Stimulated activated CD8-positive, alpha-beta memory T cell treated with anti-CD3 and anti-CD28 coated beads, Interleukin-4, amount 100 ng/mL, for 48 hours (primary cell): ENCODE data around the gene FAM107A.

Source experiments
- DNase-seq: peaks from one replicate; pipeline ENCODE4 v3.0.0-alpha.2; 2020

FAM107A gene

GRCh38 chr3:58566398-58567250 is 10.6 kb downstream of the FAM107A start:
- no peak for DNase-seq

GRCh38 chr3:58565621-58566397 is 11.4 kb downstream of the FAM107A start:
- no peak for DNase-seq

- no peak for DNase-seq
Observed at GRCh38 chr3:58564456-58565160, 12.6 kb downstream of the FAM107A start.

GRCh38 chr3:58564054-58564453 is 13.1 kb downstream of the FAM107A start:
- DNase-seq: no peak

GRCh38 chr3:58563386-58564035 is 13.7 kb downstream of the FAM107A start:
- no peak for DNase-seq

GRCh38 chr3:58562498-58562897 is 14.7 kb downstream of the FAM107A start:
- no peak for DNase-seq

DNA sequence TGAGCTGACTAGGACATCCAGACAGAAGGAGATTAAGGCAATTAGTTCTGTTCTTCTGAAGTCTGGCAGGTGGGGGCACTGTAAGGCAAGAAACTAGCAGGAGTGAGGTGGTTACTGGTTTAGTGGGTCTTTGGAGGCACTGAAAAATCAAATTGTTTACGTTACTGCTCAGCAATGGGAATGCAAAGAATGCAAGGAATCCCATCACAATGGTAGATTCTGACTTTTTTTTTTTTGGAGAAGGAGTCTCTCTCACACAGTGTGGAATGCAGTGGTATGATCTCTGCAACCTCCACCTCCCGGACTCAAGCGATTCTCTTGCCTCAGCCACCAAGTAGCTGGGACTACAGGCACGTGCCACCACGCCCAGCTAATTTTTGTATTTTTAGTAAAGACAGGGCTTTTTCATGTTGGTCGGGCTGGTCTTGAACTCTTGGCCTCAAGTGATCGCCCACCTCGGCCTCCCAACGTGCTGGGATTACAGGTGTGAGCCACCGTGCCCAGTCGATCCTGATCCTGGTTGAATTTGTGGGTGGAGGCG is 16.4 kb downstream of the FAM107A start:
- DNase-seq: no peak

GRCh38 chr3:58559586-58559985 is 17.6 kb downstream of the FAM107A start:
- no peak for DNase-seq

- no peak for DNase-seq
Observed at GRCh38 chr3:58557491-58557890, 19.7 kb downstream of the FAM107A start.

GRCh38 chr3:58556761-58557221 is 20.4 kb downstream of the FAM107A start:
- no peak for DNase-seq

DNA sequence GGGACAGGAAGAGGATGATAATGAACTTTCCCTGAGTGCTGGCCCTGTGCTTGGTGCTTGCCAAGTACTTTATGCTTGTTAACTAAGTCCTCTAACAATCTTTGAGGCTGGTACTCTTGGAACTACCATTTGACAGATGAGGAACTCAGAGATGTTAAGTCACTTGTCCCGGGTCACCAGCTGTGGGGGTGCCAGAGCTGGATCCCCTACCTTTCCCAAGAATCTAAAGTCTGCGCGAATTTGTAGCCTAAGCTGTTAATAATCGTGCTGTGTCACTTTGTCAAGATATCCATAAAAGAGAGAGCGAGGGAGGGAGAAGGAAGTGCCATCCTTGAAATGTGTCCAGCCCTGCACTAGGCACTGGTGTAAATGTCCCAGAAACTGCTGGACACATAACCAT is 21.2 kb downstream of the FAM107A start:
- DNase-seq: no peak

DNA sequence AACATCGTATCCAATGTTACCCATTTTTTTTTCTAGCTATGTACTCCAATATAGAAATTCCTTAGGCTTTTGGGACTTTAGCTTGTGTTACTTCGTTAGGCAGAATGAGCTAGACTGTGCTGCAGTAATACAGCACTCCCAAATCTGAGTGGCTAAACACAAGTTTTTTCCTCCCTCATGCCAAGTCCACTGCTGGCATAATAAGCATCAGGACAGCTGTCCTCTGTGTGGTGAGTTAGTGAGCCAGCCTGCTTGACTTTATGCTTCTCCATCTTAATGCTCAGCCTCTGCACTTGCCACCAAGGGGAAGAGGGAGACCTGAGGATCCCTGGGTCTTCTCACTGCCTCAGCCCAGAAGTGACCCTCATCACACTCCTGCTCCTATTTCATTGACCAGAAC is 22.0 kb downstream of the FAM107A start:
- DNase-seq: no peak

GRCh38 chr3:58553003-58553402 is 24.2 kb downstream of the FAM107A start:
- DNase-seq: no peak

DNA sequence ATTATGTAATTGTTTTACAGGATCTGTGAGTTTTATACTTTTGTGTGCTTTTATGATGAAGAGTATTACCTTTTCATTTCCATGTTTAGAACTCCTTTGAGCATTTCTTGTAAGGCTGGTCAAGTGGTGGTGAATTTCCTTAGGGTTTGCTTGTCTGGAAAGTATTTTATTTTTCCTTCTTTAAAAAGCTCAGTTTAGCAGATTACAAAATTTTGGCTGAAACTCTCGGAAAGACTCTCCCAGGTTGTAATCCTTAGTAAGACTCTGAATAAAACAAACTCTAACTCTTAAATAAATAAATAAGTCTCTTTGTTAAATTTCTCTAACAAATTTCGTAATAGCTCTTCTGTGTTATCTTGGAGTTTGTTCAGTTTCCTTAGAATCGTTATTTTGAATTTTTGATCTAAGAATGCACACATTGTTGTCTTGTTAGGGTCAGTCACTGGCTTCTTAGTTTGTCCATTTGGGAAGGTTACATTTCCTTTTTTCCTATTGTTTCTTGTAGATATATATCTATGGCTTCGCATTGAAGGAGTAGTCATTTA is 25.5 kb downstream of the FAM107A start:
- no peak for DNase-seq

- DNase-seq: no peak
Observed at GRCh38 chr3:58544541-58544940, 32.6 kb downstream of the FAM107A start.

- no peak for DNase-seq
Observed at GRCh38 chr3:58540176-58540858, 36.9 kb downstream of the FAM107A start.

DNA sequence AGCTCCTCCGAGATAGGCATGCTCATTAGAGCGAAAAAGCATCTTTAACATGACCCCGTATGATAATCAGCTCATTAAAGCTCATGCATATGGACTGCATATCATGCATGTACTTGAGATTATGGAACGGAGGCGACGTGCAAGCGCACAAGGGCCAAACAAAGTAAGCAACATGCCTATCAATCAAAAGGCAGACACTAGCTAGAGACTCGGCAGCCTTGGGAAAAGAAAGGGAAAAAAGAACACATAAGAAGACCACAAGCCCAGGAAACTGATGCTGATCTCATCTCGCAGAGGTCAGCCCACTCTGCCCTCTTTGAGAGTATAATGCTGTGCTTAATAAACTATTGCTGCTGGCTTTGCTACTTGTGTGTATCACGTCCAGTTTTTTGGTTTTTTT is 37.6 kb downstream of the FAM107A start:
- DNase-seq: no peak

- no peak for DNase-seq
Observed at GRCh38 chr3:58537412-58538301, 39.5 kb downstream of the FAM107A start.

- DNase-seq: no peak
Observed at GRCh38 chr3:58536501-58537411, 40.4 kb downstream of the FAM107A start, which contains the start of gene ACOX2. Gene ACOX2 (minus strand): TSS chr3:58537190. CDS start chr3:58535106, 2,084 bp downstream.
